ENCODE measurements around the gene APOB. TPM values are rescaled to one million over a fixed set of nuclear protein-coding genes. Genes with fewer than 3 reads are reported as not detected.

APOB gene
- total and polyA plus RNA-seq, 2 of the 13 experiments (the other 11 are each of a cell fraction or from before 2014, with no cell fraction given) = 1,569 to 2,515 TPM

- no peak for TF ChIP-seq ZNF142 (CRISPR knock-in tag; IDR thresholded peaks at IDR 0.05)
- no peak for TF ChIP-seq ZNF766 (CRISPR knock-in tag; IDR thresholded peaks at IDR 0.05; ENCODE audit: borderline replicate concordance)
- TF ChIP-seq TCF7 (IDR thresholded peaks at IDR 0.05; ENCODE audit: low read depth) = no peak
- TF ChIP-seq, protein P1, sequence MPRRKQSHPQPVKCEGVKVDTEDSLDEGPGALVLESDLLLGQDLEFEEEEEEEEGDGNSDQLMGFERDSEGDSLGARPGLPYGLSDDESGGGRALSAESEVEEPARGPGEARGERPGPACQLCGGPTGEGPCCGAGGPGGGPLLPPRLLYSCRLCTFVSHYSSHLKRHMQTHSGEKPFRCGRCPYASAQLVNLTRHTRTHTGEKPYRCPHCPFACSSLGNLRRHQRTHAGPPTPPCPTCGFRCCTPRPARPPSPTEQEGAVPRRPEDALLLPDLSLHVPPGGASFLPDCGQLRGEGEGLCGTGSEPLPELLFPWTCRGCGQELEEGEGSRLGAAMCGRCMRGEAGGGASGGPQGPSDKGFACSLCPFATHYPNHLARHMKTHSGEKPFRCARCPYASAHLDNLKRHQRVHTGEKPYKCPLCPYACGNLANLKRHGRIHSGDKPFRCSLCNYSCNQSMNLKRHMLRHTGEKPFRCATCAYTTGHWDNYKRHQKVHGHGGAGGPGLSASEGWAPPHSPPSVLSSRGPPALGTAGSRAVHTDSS (CRISPR knock-in tag; conservative IDR thresholded peaks at IDR 0.05) = no peak
- no peak for TF ChIP-seq TP53 (CRISPR knock-in tag; conservative IDR thresholded peaks at IDR 0.05)
- no peak for TF ChIP-seq CCAR2 (optimal IDR thresholded peaks at IDR 0.05; ENCODE audit: low read depth, low read length)
- TF ChIP-seq KDM5A (IDR thresholded peaks at IDR 0.05; ENCODE audit: borderline replicate concordance, low read length) = no peak
- TF ChIP-seq ZNF775 (CRISPR knock-in tag; IDR thresholded peaks at IDR 0.05; ENCODE audit: borderline replicate concordance) = no peak
- TF ChIP-seq AKNA (CRISPR knock-in tag; IDR thresholded peaks at IDR 0.05; ENCODE audit: borderline replicate concordance) = no peak
- no peak for TF ChIP-seq ZNF3 (CRISPR knock-in tag; IDR thresholded peaks at IDR 0.05)
- TF ChIP-seq NCOA1 (CRISPR knock-in tag; IDR thresholded peaks at IDR 0.05) = no peak
- TF ChIP-seq ZNF224 (CRISPR knock-in tag; IDR thresholded peaks at IDR 0.05) = no peak
- TF ChIP-seq ZNF160 (CRISPR knock-in tag; IDR thresholded peaks at IDR 0.05) = no peak
- no peak for TF ChIP-seq IRF1 (CRISPR knock-in tag; IDR thresholded peaks at IDR 0.05; ENCODE audit: low read depth)
Observed at GRCh38 chr2:21057097-21057496, 13.2 kb upstream of the APOB start (continued).

All from HepG2 (cell line).